Breast epithelium (tissue), 4 donors: ENCODE measurements around the gene ARHGEF12. TPM values are rescaled to one million over a fixed set of nuclear protein-coding genes. Genes with fewer than 3 reads are reported as not detected.
A peak's percentile ranks its signal among the peaks of the same experiment; 100 is the strongest.

Source experiments
- DNase-seq, 2 donors: peaks; one replicate each; pipeline ENCODE4 v3.0.0-alpha.2; 2019; ENCODE audit warnings: low spot score in 2 of 2
- H3K27ac ChIP-seq, 2 donors: fragments of 200-600 bp; sonication (generic) in 1 of 2; one replicate each; pipeline ENCODE4 v1.5.1; 2016 to 2019; ENCODE audit warnings: mild to moderate bottlenecking in 1 of 2
- H3K27me3 ChIP-seq, 2 donors: fragments of 200-600 bp; sonication (generic) in 1 of 2; one replicate each; pipeline versions ENCODE4 v1.5.1 to v1.6.0; 2017 to 2019; ENCODE audit warnings: control low read depth in 1 of 2, mild to moderate bottlenecking in 1 of 2
- H3K36me3 ChIP-seq: fragments of 200-600 bp; one replicate; pipeline ENCODE4 v1.5.1; 2019
- H3K4me1 ChIP-seq, 2 donors: fragments of 200-600 bp; sonication (generic); one replicate each; pipeline ENCODE4 v1.5.1; 2016 to 2019; ENCODE audit warnings: control low read depth in 1 of 2
- H3K4me3 ChIP-seq, 3 donors: fragments of 200-600 bp; sonication (generic); 1 replicate in 2 of 3; 2 replicates in 1 of 3; pipeline ENCODE4 v1.5.1; 2016 to 2019; ENCODE audit warnings: mild to moderate bottlenecking in 3 of 3, moderate library complexity in 2 of 3
- H3K9me3 ChIP-seq, 2 donors: fragments of 200-600 bp; sonication (generic) in 1 of 2; one replicate each; pipeline ENCODE4 v1.5.1; 2016 to 2019; ENCODE audit warnings: control low read depth in 1 of 2
- CTCF ChIP-seq, 3 donors: fragments of 450-650 bp; IDR thresholded peaks; one replicate each; pipeline ENCODE4 v1.5.1; 2016 to 2017; ENCODE audit warnings: antibody characterized with exemption in 3 of 3, mild to moderate bottlenecking in 3 of 3, moderate library complexity in 3 of 3
- POLR2A ChIP-seq: fragments of 450-650 bp; IDR thresholded peaks from one replicate; pipeline ENCODE4 v1.6.1; 2016; ENCODE audit warnings: antibody characterized with exemption, mild to moderate bottlenecking, moderate library complexity
- POLR2AphosphoS5 ChIP-seq, 3 donors: sonication (generic); formaldehyde crosslinking; IDR thresholded peaks; one replicate each; pipeline ENCODE4 v1.6.1; 2017; ENCODE audit warnings: antibody characterized with exemption in 3 of 3
- intact Hi-C: fragments of 100-400 bp; cut with DNase I; formaldehyde crosslinking; loops from one replicate; pipeline ENCODE4 v1.15.1; 2023; ENCODE audit warnings: low total_unique reads
- total RNA-seq, 3 donors: library from RNA; depleted of rRNA; stranded (reverse); fragments of >200 nt; gene quantifications; one replicate each; pipeline ENCODE4 v1.1.0, GENCODE V29; 2016

The ARHGEF12 gene
- total RNA-seq, 3 donors from 2014 or later, result 83.4 to 192 (median 145) TPM

DNA sequence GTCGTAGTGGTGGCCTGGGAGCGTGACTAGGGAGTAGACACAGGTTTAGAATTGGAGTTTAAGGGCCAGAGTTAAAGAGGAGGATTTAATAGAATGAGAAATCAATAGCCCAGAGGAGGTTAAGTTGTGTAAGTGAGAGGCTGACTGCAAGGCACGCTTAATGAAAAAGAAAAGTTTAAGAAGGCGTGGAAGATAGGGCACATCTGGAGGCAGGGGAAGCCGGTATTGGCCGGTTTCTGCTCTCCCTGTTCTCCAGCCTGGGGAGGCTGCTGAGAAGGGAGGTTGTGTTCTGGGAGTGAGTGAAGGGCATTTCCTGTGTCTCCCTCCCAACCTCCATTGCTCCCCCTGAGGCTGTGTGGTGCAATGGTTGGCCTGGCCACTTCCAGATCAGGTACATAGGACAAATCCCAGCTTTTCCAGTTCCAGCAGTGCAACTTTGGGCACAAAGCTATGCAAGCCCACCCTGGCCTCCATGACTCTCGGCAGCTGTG, 181.6 kb downstream of the ARHGEF12 start:
- DNase-seq, result peak in 1 of 2 donors; percentile 37
- intact Hi-C loops, result loop anchor here (10.0 kb wide), 1 partner anchor 167 kb away; no protein-coding TSS in a partner anchor
- no peaks in the 10 kb centered on the region for H3K9me3 ChIP-seq
- no peaks in the 10 kb centered on the region for H3K4me1 ChIP-seq
- no peaks in the 10 kb centered on the region for H3K27me3 ChIP-seq
- no peaks in the 10 kb centered on the region for H3K36me3 ChIP-seq
- no peak overlapping the region for H3K27ac ChIP-seq
- H3K4me3 ChIP-seq, result no peak overlapping the region
- no peak for TF ChIP-seq CTCF (IDR thresholded peaks at IDR 0.05)
- TF ChIP-seq POLR2A, result no peak
- TF ChIP-seq POLR2AphosphoS5 (IDR thresholded peaks at IDR 0.05), result no peak

DNA sequence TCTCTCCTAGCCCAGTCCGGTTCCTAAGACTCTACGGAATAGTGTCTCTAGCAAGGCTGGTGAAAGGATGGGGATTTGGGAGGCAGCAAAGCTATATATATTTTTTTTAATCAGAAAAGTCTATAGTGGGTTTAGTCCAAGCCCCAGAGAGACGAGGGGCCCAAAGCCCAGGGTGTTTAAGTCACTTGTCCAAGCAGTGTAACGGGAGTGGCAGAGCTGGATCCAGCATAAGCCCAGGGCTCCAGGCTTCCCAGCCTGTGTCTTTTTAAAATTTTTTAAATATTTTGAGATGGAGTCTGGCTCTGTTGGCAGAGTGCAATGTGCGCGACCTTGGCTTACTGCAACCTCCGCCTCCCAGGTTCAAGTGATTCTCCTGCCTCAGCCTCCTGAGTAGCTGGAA, 182.1 kb downstream of the ARHGEF12 start:
- TF ChIP-seq POLR2AphosphoS5 (IDR thresholded peaks at IDR 0.05), result no peak
- TF ChIP-seq POLR2A, result no peak
- TF ChIP-seq CTCF (IDR thresholded peaks at IDR 0.05), result no peak
- Histone ChIP-seq H3K9me3 (no peaks in the 10 kb centered on the region), H3K4me1 (no peaks in the 10 kb centered on the region), H3K27ac (no peak overlapping the region), H3K36me3 (no peaks in the 10 kb centered on the region), H3K4me3 (no peak overlapping the region), H3K27me3 (no peaks in the 10 kb centered on the region)
- peak in 1 of 2 donors; percentile 36 for DNase-seq
- intact Hi-C loops, result loop anchor here (10.0 kb wide), 1 partner anchor 166 kb away; no protein-coding TSS in a partner anchor

- Histone ChIP-seq H3K4me3 (no peak overlapping the region), H3K4me1 (no peaks in the 10 kb centered on the region), H3K27ac (no peak overlapping the region), H3K9me3 (no peaks in the 10 kb centered on the region), H3K36me3 (no peaks in the 10 kb centered on the region), H3K27me3 (no peaks in the 10 kb centered on the region)
- DNase-seq, result no peak
- intact Hi-C loops, result loop anchor here (10.0 kb wide), 1 partner anchor 165 kb away; no protein-coding TSS in a partner anchor
- TF ChIP-seq POLR2AphosphoS5 (IDR thresholded peaks at IDR 0.05) (no peak), CTCF (IDR thresholded peaks at IDR 0.05) (no peak), POLR2A (no peak)
These were observed 183.3 kb downstream of the ARHGEF12 start for GRCh38 chr11:120519474-120519873.

DNA sequence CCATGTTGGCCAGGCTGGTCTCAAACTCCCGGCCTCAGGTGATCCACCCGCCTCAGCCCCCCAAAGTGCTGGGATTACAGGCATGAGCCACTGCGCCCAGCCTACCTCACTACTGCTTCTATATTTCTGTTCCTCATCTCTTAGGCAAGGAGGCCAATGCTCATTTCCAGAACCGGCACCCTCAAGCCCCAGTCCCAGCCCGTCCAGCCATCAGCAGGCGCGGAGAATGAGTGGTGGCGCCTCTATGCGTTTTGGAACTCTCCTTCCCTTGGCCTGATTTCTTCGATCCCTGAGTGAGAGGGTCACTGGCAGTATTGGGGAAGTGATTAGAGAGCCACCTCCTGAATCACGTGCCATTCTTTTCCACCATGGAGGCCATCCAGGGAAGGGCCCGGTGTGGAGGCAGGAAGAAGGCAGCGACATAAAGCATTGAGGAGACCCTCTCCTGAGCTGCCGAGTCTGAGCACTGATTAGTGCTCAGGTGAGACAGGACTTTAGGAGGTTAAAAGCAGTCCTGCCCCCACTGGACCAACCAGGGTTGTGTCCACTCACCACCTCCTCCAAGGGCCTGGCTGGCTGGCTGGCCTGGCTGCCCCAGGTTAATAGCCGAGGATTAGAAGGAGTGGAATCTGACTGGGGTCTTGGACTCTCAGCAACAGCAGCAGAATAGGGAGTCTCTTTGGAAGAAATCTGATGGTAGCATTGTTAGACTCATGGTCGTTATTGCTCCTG, 184.0 kb downstream of the ARHGEF12 start:
- Histone ChIP-seq H3K27me3 (no peaks in the 10 kb centered on the region), H3K36me3 (no peaks in the 10 kb centered on the region), H3K4me1 (no peaks in the 10 kb centered on the region), H3K27ac (no peak overlapping the region), H3K4me3 (no peak overlapping the region), H3K9me3 (no peaks in the 10 kb centered on the region)
- DNase-seq, result peak in 1 of 2 donors; percentile 43
- intact Hi-C loops, result no loop called here
- TF ChIP-seq CTCF (IDR thresholded peaks at IDR 0.05) (no peak), POLR2A (no peak), POLR2AphosphoS5 (IDR thresholded peaks at IDR 0.05) (no peak)

DNA sequence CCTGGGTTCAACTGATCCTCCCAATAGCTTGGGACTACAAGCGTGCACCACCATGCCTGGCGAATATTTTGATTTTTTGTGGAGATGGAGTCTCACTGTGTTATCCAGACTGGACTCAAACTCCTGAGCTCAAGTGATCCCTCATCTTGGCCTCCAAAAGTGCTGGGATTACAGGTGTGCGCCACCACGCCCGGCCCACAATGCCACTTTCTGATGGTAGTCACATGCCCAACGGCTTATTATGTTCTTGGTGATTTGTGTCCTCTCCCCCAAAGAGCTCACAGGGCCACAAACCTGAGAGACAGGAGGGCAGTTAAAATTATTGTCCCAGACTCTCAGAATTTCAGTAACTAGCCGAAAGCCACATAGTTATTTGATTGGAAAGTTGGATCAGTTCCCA, 185.0 kb downstream of the ARHGEF12 start:
- no peaks in the 10 kb centered on the region for H3K36me3 ChIP-seq
- no peaks in the 10 kb centered on the region for H3K4me1 ChIP-seq
- H3K27me3 ChIP-seq, result no peaks in the 10 kb centered on the region
- DNase-seq, result peak in 1 of 2 donors; percentile 6
- no peak overlapping the region for H3K4me3 ChIP-seq
- intact Hi-C loops, result no loop called here
- no peaks in the 10 kb centered on the region for H3K9me3 ChIP-seq
- H3K27ac ChIP-seq, result no peak overlapping the region
- TF ChIP-seq POLR2A (no peak), CTCF (IDR thresholded peaks at IDR 0.05) (no peak), POLR2AphosphoS5 (IDR thresholded peaks at IDR 0.05) (no peak)
